Measurements from ENCODE around the gene DHRS2. TPM values are rescaled to one million over a fixed set of nuclear protein-coding genes. Genes with fewer than 3 reads are reported as not detected.
A peak's percentile ranks its signal among the peaks of the same experiment; 100 is the strongest.

DHRS2 gene
- total and polyA plus RNA-seq, 8 donors, result 3.7 to 19.6 (median 6.7) TPM; not detected in 3

- 79 to 87% (median 84%) methylated on average over 8 of the region's 8 CpGs for WGBS, 5 donors
- peaks cover 0 to 8% (median 0%) of the 10 kb centered on the region in 4 donors for H3K4me1 ChIP-seq
These were observed 2.4 kb downstream of the DHRS2 start for GRCh38 chr14:23638414-23639047.

DNA sequence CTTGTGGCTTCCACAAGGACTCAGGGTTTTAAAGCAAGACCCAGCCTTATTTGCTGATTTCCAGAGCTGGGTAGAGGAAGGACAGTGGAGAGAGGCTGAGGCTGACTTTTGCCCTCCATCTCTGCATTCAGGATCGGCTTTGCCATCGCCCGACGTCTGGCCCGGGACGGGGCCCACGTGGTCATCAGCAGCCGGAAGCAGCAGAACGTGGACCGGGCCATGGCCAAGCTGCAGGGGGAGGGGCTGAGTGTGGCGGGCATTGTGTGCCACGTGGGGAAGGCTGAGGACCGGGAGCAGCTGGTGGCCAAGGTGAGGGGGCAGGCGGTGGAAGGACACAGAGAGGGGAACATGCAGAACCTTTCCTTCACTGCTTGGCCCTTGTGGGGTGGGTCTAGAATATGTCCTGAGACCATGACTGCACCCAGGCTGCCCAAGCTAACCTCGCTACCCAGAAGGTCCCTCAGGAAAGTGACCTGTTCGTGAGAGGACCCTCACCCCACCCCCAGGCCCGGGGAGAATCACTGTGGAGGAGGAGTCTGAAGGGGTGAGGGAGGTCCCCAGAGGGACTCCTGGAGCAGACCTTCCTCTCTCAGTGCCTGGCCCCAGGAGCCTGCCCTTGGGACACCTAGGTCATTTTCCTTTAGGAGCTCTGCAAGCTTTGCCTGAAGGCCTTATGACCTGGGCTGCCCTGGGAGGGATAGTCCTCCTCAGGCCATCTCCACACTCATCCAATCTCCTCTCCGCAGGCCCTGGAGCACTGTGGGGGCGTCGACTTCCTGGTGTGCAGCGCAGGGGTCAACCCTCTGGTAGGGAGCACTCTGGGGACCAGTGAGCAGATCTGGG lies 3.1 kb downstream of the DHRS2 start:
- intact Hi-C loops (cut with DNase I; ENCODE audit: low total_unique reads), result no loop called here
- 90 to 96% (median 92%) methylated on average over 16 to 21 of the region's 21 CpGs for WGBS, 5 donors

More at GRCh38 chr14:23638414-23639047, 2.4 kb downstream of the DHRS2 start:
- Histone ChIP-seq H3K4me3 (no peak overlapping the region), H3K9me3 (no peaks in the 10 kb centered on the region), H3K36me3 (no peaks in the 10 kb centered on the region), H3K27ac (no peak overlapping the region), H3K27me3 (no peaks in the 10 kb centered on the region)
- DNase-seq, result no peak
- no peak for TF ChIP-seq POLR2AphosphoS5 (IDR thresholded peaks at IDR 0.05)
- TF ChIP-seq POLR2A (IDR thresholded peaks at IDR 0.05), result no peak
- no peak for TF ChIP-seq CTCF (IDR thresholded peaks at IDR 0.05)
- TF ChIP-seq EP300 (IDR thresholded peaks at IDR 0.05), result no peak
- intact Hi-C loops (cut with DNase I; ENCODE audit: low total_unique reads), result no loop called here

GRCh38 chr14:23639891-23640523 lies 3.8 kb downstream of the DHRS2 start:
- Histone ChIP-seq H3K36me3 (no peaks in the 10 kb centered on the region), H3K4me1 (peaks cover 0 to 8% (median 0%) of the 10 kb centered on the region in 4 donors), H3K27me3 (no peaks in the 10 kb centered on the region), H3K9me3 (no peaks in the 10 kb centered on the region), H3K4me3 (no peak overlapping the region), H3K27ac (peak overlapping the region in 3 of 5 donors; percentile 2 to 24 (median 14))
- no peak for DNase-seq
- intact Hi-C loops (cut with DNase I; ENCODE audit: low total_unique reads), result no loop called here
- TF ChIP-seq EP300 (IDR thresholded peaks at IDR 0.05) (no peak), POLR2AphosphoS5 (IDR thresholded peaks at IDR 0.05) (no peak), CTCF (IDR thresholded peaks at IDR 0.05) (no peak), POLR2A (IDR thresholded peaks at IDR 0.05) (no peak)
- WGBS, 5 donors, result 86 to 92% (median 91%) methylated on average over 7 to 8 of the region's 8 CpGs

More for the DNA sequence above, 3.1 kb downstream of the DHRS2 start:
- no peak overlapping the region for H3K4me3 ChIP-seq
- no peaks in the 10 kb centered on the region for H3K27me3 ChIP-seq
- peaks cover 0 to 8% (median 0%) of the 10 kb centered on the region in 4 donors for H3K4me1 ChIP-seq
- DNase-seq, result no peak
- TF ChIP-seq EP300 (IDR thresholded peaks at IDR 0.05) (no peak), POLR2A (IDR thresholded peaks at IDR 0.05) (no peak), POLR2AphosphoS5 (IDR thresholded peaks at IDR 0.05) (no peak), CTCF (IDR thresholded peaks at IDR 0.05) (no peak)
- no peaks in the 10 kb centered on the region for H3K36me3 ChIP-seq
- H3K27ac ChIP-seq, result no peak overlapping the region
- H3K9me3 ChIP-seq, result no peaks in the 10 kb centered on the region

DNA sequence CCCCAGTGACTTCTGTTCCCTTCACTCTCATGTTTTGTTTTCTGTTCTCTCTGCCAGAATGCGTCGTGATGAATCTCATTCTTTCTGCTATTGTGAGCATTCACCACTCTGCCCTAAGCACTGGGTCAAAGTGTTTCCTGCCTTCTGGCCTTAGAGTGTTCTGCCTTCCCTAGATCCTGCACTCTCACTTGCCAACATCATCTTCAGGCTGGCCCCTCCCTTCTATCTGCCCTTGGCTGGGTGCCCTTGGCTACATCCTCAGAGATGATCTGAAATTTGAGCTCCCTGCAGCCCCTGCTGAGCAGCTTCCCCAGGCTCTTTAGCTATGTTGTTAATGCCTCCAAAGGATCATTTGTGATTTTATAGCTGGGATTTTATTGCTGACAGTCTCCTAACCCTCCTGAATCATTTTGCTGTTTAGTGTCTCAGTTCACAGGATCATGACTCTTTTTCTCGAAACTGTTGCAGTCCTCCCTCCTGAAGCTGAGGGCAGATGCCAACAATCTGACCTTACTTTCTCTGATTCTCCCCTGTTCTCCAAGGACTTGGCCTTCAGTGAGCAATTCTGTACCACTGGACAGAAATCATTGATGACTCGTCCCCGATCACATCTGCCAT lies 4.5 kb downstream of the DHRS2 start:
- intact Hi-C loops (cut with DNase I; ENCODE audit: low total_unique reads), result no loop called here
- peak in 1 of 2 donors; percentile 83 for DNase-seq
- H3K9me3 ChIP-seq, result no peaks in the 10 kb centered on the region
- H3K27ac ChIP-seq, result peak overlapping the region in 2 of 5 donors; percentile 2 to 14
- WGBS, 5 donors, result 60 to 79% (median 66%) methylated on average over 5 of the region's 5 CpGs
- H3K4me1 ChIP-seq, result peaks cover 0 to 8% (median 0%) of the 10 kb centered on the region in 4 donors
- H3K27me3 ChIP-seq, result no peaks in the 10 kb centered on the region
- no peaks in the 10 kb centered on the region for H3K36me3 ChIP-seq
- no peak overlapping the region for H3K4me3 ChIP-seq
- TF ChIP-seq EP300 (IDR thresholded peaks at IDR 0.05) (no peak), POLR2AphosphoS5 (IDR thresholded peaks at IDR 0.05) (no peak), POLR2A (IDR thresholded peaks at IDR 0.05) (no peak)

Data from stomach (tissue), 9 donors.